ENCODE results near the gene RHOD. TPM values are rescaled to one million over a fixed set of nuclear protein-coding genes. Genes with fewer than 3 reads are reported as not detected.

Gene RHOD
- total and polyA plus RNA-seq, 4 donors, result 7.3 to 39.3 (median 16.5) TPM

DNA sequence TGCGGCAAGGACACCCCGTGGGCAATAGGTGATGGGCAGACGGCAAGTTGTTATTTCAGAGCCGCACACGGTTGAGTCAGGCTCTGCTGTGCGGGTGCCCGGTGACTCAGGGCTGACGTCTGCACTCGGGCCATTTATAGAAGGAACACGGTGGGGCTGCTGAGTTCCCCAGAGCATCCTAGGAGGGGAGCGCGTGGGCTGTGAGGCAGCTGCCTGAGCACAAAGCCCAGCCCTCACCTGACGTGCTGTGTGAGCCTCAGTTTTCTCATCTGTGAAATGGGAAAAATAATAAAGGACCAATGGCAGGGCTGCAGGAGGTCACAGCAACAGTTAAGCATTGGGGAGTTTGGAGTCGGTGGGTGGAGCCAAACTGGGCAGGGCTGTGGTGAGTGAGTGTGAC lies 11.3 kb upstream of the RHOD start:
- H3K27me3 ChIP-seq (ENCODE audit: control insufficient read depth in 3 of 3, insufficient read depth in 3 of 3, low read length in 2 of 3), result no peaks in the 10 kb centered on the region

DNA sequence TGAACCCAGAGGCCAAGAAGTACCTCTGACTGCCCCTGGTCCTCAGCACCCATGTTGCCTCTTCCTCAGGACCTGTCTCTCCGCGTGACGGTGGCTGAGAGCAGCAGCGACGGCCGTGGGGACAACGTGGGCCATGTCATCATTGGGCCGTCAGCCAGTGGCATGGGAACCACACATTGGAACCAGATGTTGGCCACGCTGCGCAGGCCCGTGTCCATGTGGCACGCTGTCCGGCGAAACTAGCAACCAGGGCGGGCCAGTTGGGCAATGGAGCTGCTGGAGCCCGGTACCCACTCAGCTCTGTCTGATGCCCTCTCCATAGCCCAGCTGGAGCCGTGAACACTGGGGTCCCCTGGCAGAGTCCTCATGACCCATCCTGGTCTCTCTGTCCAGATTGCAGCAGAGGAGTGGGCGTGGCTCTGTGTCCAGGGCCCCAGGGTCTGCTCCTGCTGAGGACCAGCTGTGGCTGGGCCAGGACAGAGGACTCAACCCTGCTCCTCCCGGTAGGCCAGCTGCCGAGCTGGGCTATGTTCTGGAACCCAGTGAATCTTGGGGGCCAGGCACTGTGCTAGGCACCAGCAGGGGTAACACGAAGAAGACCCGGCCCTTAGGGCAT lies 8.0 kb upstream of the RHOD start:
- DNase-seq (no peak), ATAC-seq (ENCODE audit: insufficient read depth, low FRiP score) (no peak)
- no peak overlapping the region for H3K27ac ChIP-seq (ENCODE audit: low read depth in 1 of 2, low read length in 1 of 2)
- no peak overlapping the region for H3K9ac ChIP-seq (ENCODE audit: insufficient read depth in 1 of 2, low read length in 2 of 2)
- 93 to 95% methylated on average over 22 of the region's 22 CpGs for WGBS, 2 donors
- H3K4me1 ChIP-seq (ENCODE audit: control insufficient read depth in 5 of 5, insufficient read depth in 5 of 5, low read length in 5 of 5), result no peaks in the 10 kb centered on the region
- no peaks in the 10 kb centered on the region for H3K36me3 ChIP-seq (ENCODE audit: control insufficient read depth in 4 of 4, insufficient read depth in 4 of 4, low read length in 4 of 4)
- no peak overlapping the region for H3K4me3 ChIP-seq
- TF ChIP-seq CTCF (IDR thresholded peaks at IDR 0.05; ENCODE audit: control extremely low read depth, extremely low read depth), result no peak
- no peaks in the 10 kb centered on the region for H3K27me3 ChIP-seq (ENCODE audit: control insufficient read depth in 3 of 3, insufficient read depth in 3 of 3, low read length in 2 of 3)
- no peaks in the 10 kb centered on the region for H3K9me3 ChIP-seq (ENCODE audit: control insufficient read depth in 4 of 4, insufficient read depth in 3 of 4, low read length in 3 of 4)

More for the DNA sequence above, 11.3 kb upstream of the RHOD start:
- Histone ChIP-seq H3K9me3 (ENCODE audit: control insufficient read depth in 4 of 4, insufficient read depth in 3 of 4, low read length in 3 of 4) (no peaks in the 10 kb centered on the region), H3K27ac (ENCODE audit: low read depth in 1 of 2, low read length in 1 of 2) (no peak overlapping the region), H3K4me1 (ENCODE audit: control insufficient read depth in 5 of 5, insufficient read depth in 5 of 5, low read length in 5 of 5) (no peaks in the 10 kb centered on the region), H3K4me3 (no peak overlapping the region), H3K9ac (ENCODE audit: insufficient read depth in 1 of 2, low read length in 2 of 2) (no peak overlapping the region), H3K36me3 (ENCODE audit: control insufficient read depth in 4 of 4, insufficient read depth in 4 of 4, low read length in 4 of 4) (no peaks in the 10 kb centered on the region)
- WGBS, 2 donors, result 78 to 83% methylated on average over 14 of the region's 14 CpGs
- DNase-seq (no peak), ATAC-seq (ENCODE audit: insufficient read depth, low FRiP score) (no peak)
- TF ChIP-seq CTCF (IDR thresholded peaks at IDR 0.05; ENCODE audit: control extremely low read depth, extremely low read depth), result no peak

GRCh38 chr11:67050139-67050538 lies 6.5 kb upstream of the RHOD start:
- H3K9me3 ChIP-seq (ENCODE audit: control insufficient read depth in 4 of 4, insufficient read depth in 3 of 4, low read length in 3 of 4), result no peaks in the 10 kb centered on the region
- H3K4me3 ChIP-seq, result no peak overlapping the region
- no peaks in the 10 kb centered on the region for H3K36me3 ChIP-seq (ENCODE audit: control insufficient read depth in 4 of 4, insufficient read depth in 4 of 4, low read length in 4 of 4)
- no peak overlapping the region for H3K27ac ChIP-seq (ENCODE audit: low read depth in 1 of 2, low read length in 1 of 2)
- no peak overlapping the region for H3K9ac ChIP-seq (ENCODE audit: insufficient read depth in 1 of 2, low read length in 2 of 2)
- no peak for DNase-seq
- ATAC-seq (ENCODE audit: insufficient read depth, low FRiP score), result no peak
- WGBS, 2 donors, result 89 to 92% methylated on average over 3 of the region's 3 CpGs
- peaks cover 0 to 12% (median 2%) of the 10 kb centered on the region in 5 donors for H3K4me1 ChIP-seq (ENCODE audit: control insufficient read depth in 5 of 5, insufficient read depth in 5 of 5, low read length in 5 of 5)
- H3K27me3 ChIP-seq (ENCODE audit: control insufficient read depth in 3 of 3, insufficient read depth in 3 of 3, low read length in 2 of 3), result no peaks in the 10 kb centered on the region
- TF ChIP-seq CTCF (IDR thresholded peaks at IDR 0.05; ENCODE audit: control extremely low read depth, extremely low read depth), result no peak
